Ramos (cell line): Measurements from ENCODE around the gene GPC3.
"Not testable (repeated sequence)": the region's sequence is repeated elsewhere in the genome, so short reads cannot be mapped to it uniquely, and the experiment has no call there.

Source experiments
- in situ Hi-C: fragments of 300-500 bp; cut with MboI; formaldehyde crosslinking; loops from one replicate; pipeline ENCODE4 v1.14.3; 2022; ENCODE audit warnings: low sequenced_read_pairs; ENCODE audit not compliant: unreplicated experiment

Gene GPC3

GRCh38 chrX:133792198-133792953, 193.0 kb downstream of the GPC3 start:
- in situ Hi-C loops: no loop called here

GRCh38 chrX:133789829-133790228, 195.6 kb downstream of the GPC3 start:
- in situ Hi-C loops: no loop called here

GRCh38 chrX:133786382-133786781, 199.0 kb downstream of the GPC3 start:
- in situ Hi-C loops: no loop called here

GRCh38 chrX:133783274-133783673, 202.1 kb downstream of the GPC3 start:
- in situ Hi-C loops: no loop called here

GRCh38 chrX:133781174-133781573, 204.2 kb downstream of the GPC3 start:
- in situ Hi-C loops: no loop called here

GRCh38 chrX:133776072-133776471, 209.3 kb downstream of the GPC3 start:
- in situ Hi-C loops: no loop called here

GRCh38 chrX:133774807-133775206, 210.6 kb downstream of the GPC3 start:
- in situ Hi-C loops: no loop called here

GRCh38 chrX:133771086-133771646, 214.2 kb downstream of the GPC3 start:
- in situ Hi-C loops: no loop called here

GRCh38 chrX:133762976-133763548, 222.3 kb downstream of the GPC3 start:
- in situ Hi-C loops: not testable (repeated sequence)

- in situ Hi-C loops: no loop called here
Measured at GRCh38 chrX:133754657-133755056, 230.7 kb downstream of the GPC3 start.

GRCh38 chrX:133749951-133750350, 235.4 kb downstream of the GPC3 start:
- in situ Hi-C loops: no loop called here

- in situ Hi-C loops: no loop called here
Measured at GRCh38 chrX:133749370-133749769, 236.0 kb downstream of the GPC3 start.

GRCh38 chrX:133747196-133747595, 238.2 kb downstream of the GPC3 start:
- in situ Hi-C loops: no loop called here

GRCh38 chrX:133746593-133746992, 238.8 kb downstream of the GPC3 start:
- in situ Hi-C loops: no loop called here

- in situ Hi-C loops: no loop called here
Measured at GRCh38 chrX:133745349-133745748, 240.0 kb downstream of the GPC3 start.

- in situ Hi-C loops: no loop called here
Measured at GRCh38 chrX:133742602-133743305, 242.6 kb downstream of the GPC3 start.

GRCh38 chrX:133741303-133741702, 244.1 kb downstream of the GPC3 start:
- in situ Hi-C loops: no loop called here

GRCh38 chrX:133726642-133727041, 258.8 kb downstream of the GPC3 start:
- in situ Hi-C loops: no loop called here

- in situ Hi-C loops: no loop called here
Measured at GRCh38 chrX:133726211-133726630, 259.2 kb downstream of the GPC3 start.

- in situ Hi-C loops: no loop called here
Measured at GRCh38 chrX:133723930-133724329, 261.5 kb downstream of the GPC3 start.

GRCh38 chrX:133722756-133723155, 262.6 kb downstream of the GPC3 start:
- in situ Hi-C loops: no loop called here
